Neural cell (in vitro differentiated cells): ENCODE data around the gene RFT1.

Source experiments
- EZH2 ChIP-seq: fragments of 200-600, 300-800 bp; shearing (Covaris generic), sonication (generic); IDR thresholded peaks from 2 replicates; pipeline ENCODE4 v1.6.1; 2014; ENCODE audit warnings: antibody characterized with exemption, low read length, borderline replicate concordance, mild to moderate bottlenecking; ENCODE audit not compliant: insufficient read depth, poor library complexity, severe bottlenecking
- MXI1 ChIP-seq: fragments of 450-650 bp; conservative IDR thresholded peaks from 2 replicates; pipeline ENCODE4 v1.6.1; 2014; ENCODE audit warnings: antibody characterized with exemption, mild to moderate bottlenecking; ENCODE audit not compliant: poor library complexity, severe bottlenecking
- SMC3 ChIP-seq: fragments of 450-650 bp; conservative IDR thresholded peaks from 2 replicates; pipeline ENCODE4 v1.6.1; 2014; ENCODE audit warnings: antibody characterized with exemption, mild to moderate bottlenecking, moderate library complexity; ENCODE audit not compliant: poor library complexity
- TAF1 ChIP-seq: IDR thresholded peaks from 2 replicates; pipeline ENCODE4 v1.6.1; 2012; ENCODE audit warnings: low read depth
- TF ChIP-seq, protein P1 (sequence below): fragments of 450-650 bp; IDR thresholded peaks from 2 replicates; pipeline ENCODE4 v1.5.1; 2014; ENCODE audit warnings: antibody characterized with exemption, mild to moderate bottlenecking, moderate library complexity; ENCODE audit not compliant: poor library complexity, severe bottlenecking

- TF ChIP-seq, protein P1, sequence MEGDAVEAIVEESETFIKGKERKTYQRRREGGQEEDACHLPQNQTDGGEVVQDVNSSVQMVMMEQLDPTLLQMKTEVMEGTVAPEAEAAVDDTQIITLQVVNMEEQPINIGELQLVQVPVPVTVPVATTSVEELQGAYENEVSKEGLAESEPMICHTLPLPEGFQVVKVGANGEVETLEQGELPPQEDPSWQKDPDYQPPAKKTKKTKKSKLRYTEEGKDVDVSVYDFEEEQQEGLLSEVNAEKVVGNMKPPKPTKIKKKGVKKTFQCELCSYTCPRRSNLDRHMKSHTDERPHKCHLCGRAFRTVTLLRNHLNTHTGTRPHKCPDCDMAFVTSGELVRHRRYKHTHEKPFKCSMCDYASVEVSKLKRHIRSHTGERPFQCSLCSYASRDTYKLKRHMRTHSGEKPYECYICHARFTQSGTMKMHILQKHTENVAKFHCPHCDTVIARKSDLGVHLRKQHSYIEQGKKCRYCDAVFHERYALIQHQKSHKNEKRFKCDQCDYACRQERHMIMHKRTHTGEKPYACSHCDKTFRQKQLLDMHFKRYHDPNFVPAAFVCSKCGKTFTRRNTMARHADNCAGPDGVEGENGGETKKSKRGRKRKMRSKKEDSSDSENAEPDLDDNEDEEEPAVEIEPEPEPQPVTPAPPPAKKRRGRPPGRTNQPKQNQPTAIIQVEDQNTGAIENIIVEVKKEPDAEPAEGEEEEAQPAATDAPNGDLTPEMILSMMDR = no peak
- no peak for TF ChIP-seq MXI1
- no peak for TF ChIP-seq SMC3
- no peak for TF ChIP-seq TAF1
- TF ChIP-seq EZH2 = no peak
Measured at GRCh38 chr3:53155760-53156159, 25.5 kb upstream of the RFT1 start.
